Measurements from ENCODE around the gene TST. TPM values are rescaled to one million over a fixed set of nuclear protein-coding genes. Genes with fewer than 3 reads are reported as not detected.

The TST gene
- total RNA-seq, 1 donor from 2014 or later = 63.5 TPM

- ATAC-seq (ENCODE audit: poor library complexity) = no peak
- DNase-seq = no peak
- intact Hi-C loops (cut with DNase I) = loop anchor here (10.0 kb wide), 1 partner anchor 97 kb away; no protein-coding TSS in a partner anchor
Measured at GRCh38 chr22:36971341-36972125, 47.7 kb downstream of the TST start.

GRCh38 chr22:36968249-36968964 is 50.8 kb downstream of the TST start:
- intact Hi-C loops (cut with DNase I) = no loop called here
- no peak for ATAC-seq (ENCODE audit: poor library complexity)
- DNase-seq = no peak

GRCh38 chr22:36966851-36967540 is 52.3 kb downstream of the TST start:
- DNase-seq = no peak
- no peak for ATAC-seq (ENCODE audit: poor library complexity)
- intact Hi-C loops (cut with DNase I) = no loop called here

GRCh38 chr22:36965696-36966095 is 53.6 kb downstream of the TST start:
- intact Hi-C loops (cut with DNase I) = no loop called here
- ATAC-seq (ENCODE audit: poor library complexity) (no peak), DNase-seq (no peak)

GRCh38 chr22:36964106-36964505 is 55.1 kb downstream of the TST start:
- intact Hi-C loops (cut with DNase I) = no loop called here
- no peak for ATAC-seq (ENCODE audit: poor library complexity)
- DNase-seq = no peak

- DNase-seq (no peak), ATAC-seq (ENCODE audit: poor library complexity) (no peak)
- intact Hi-C loops (cut with DNase I) = no loop called here
Measured at GRCh38 chr22:36963302-36963701, 55.9 kb downstream of the TST start.

GRCh38 chr22:36961626-36962025 is 57.6 kb downstream of the TST start:
- intact Hi-C loops (cut with DNase I) = no loop called here
- ATAC-seq (ENCODE audit: poor library complexity) (no peak), DNase-seq (no peak)

Other genes starting within 250 kb of the TST start
- 28.6 TPM for gene IFT27, start 243.3 kb downstream of the TST start, total RNA-seq
- not detected for gene PVALB, start 202.4 kb downstream of the TST start, total RNA-seq
- 7.1 TPM for gene NCF4, start 158.4 kb downstream of the TST start, total RNA-seq
- gene CSF2RB, start 105.8 kb downstream of the TST start, total RNA-seq = 2.2 TPM
- gene MPST, start 295 bp upstream of the TST start, total RNA-seq = 60.3 TPM
- gene KCTD17, start 32.3 kb upstream of the TST start, total RNA-seq = 8.9 TPM
- not detected for gene TMPRSS6, start 90.3 kb upstream of the TST start, total RNA-seq
- gene IL2RB, start 130.5 kb upstream of the TST start, total RNA-seq = 0.75 TPM
- gene C1QTNF6, start 168.8 kb upstream of the TST start, total RNA-seq = 1.5 TPM
- not detected for gene SSTR3, start 193.0 kb upstream of the TST start, total RNA-seq
- gene RAC2, start 224.8 kb upstream of the TST start, total RNA-seq = 4.1 TPM

Data from Right ventricle myocardium superior (tissue), 1 donor.